ENCODE data around the gene IQCH. TPM values are rescaled to one million over a fixed set of nuclear protein-coding genes. Genes with fewer than 3 reads are reported as not detected.

The IQCH gene
- 4.8 TPM for total RNA-seq

GRCh38 chr15:67254238-67255175 lies at the start of gene IQCH, which contains the start of gene AAGAB:
Gene IQCH (plus strand): TSS chr15:67254786. CDS start chr15:67254897, 111 bp downstream.
Gene AAGAB (minus strand): TSS chr15:67254661. CDS start chr15:67254631, 30 bp downstream.

GRCh38 chr15:67521029-67521782 lies 266.6 kb downstream of the IQCH start, which contains the start of gene C15orf61:
Gene C15orf61 (plus strand): TSS chr15:67521131. CDS start chr15:67521249, 118 bp downstream.

GRCh38 chr15:67542420-67543347 lies 288.1 kb downstream of the IQCH start, which contains the start of gene MAP2K5:
Gene MAP2K5 (plus strand): TSS chr15:67542703. CDS start chr15:67543336, 633 bp downstream.

Other genes with a start within 250 kb of the IQCH start
- 40.8 TPM for gene SMAD3, start 189.2 kb upstream of the IQCH start, total RNA-seq
- gene AAGAB, start 125 bp upstream of the IQCH start, total RNA-seq = 50.5 TPM

Measured in metanephros (tissue), 1 donor.